Spleen (tissue), 7 donors: ENCODE data around the gene ITGAE.

Experiments used
- CTCF ChIP-seq, 11 experiments: fragments of 200-600 bp in 7 of 11; fragments of 450-650 bp in 4 of 11; sonication (generic) in 4 of 11; IDR thresholded peaks in 8 of 11; conservative IDR thresholded peaks in 3 of 11; 1 replicate in 7 of 11; 2 replicates in 4 of 11; pipeline versions ENCODE4 v1.4.0 to v1.8.0; 2016 to 2021; ENCODE audit warnings: antibody characterized with exemption in 11 of 11, inconsistent platforms in 4 of 11, mild to moderate bottlenecking in 1 of 11
- POLR2A ChIP-seq, 3 donors: fragments of 450-650 bp; IDR thresholded peaks; one replicate each; pipeline ENCODE4 v1.5.1; 2017; ENCODE audit warnings: antibody characterized with exemption in 3 of 3, mild to moderate bottlenecking in 1 of 3
- donor health status: DM: no; HTN: no; CAD: no; lungs with moderate emphysema.
- donor health status: DM: no; HTN: no; CAD: no.
- donor health status: DM: no; HTN: no; CAD: no.

GRCh38 chr17:3759597-3760216 lies 41.3 kb downstream of the ITGAE start:
- no peak for TF ChIP-seq CTCF (IDR thresholded peaks at IDR 0.05 in 8 of 11, conservative IDR thresholded peaks at IDR 0.05 in 3 of 11)
- no peak for TF ChIP-seq POLR2A (IDR thresholded peaks at IDR 0.05)
